Activated CD4-positive, CD25-positive, alpha-beta regulatory T cell treated with anti-CD3 and anti-CD28 coated beads, Interleukin-2, amount 50 U/mL, for 24 hours (primary cell): Measurements from ENCODE around the gene PFKFB4.
"Not testable (repeated sequence)": the region's sequence is repeated elsewhere in the genome, so short reads cannot be mapped to it uniquely, and the experiment has no call there.

ENCODE experiments used
- ATAC-seq, 2 donors: fragments of 150-1000 bp; cut with Tn5 transposase; one replicate each; pipeline ENCODE4 v1.10.0; 2021; ENCODE audit warnings: mild to moderate bottlenecking in 1 of 2, moderate library complexity in 1 of 2

PFKFB4 gene

DNA sequence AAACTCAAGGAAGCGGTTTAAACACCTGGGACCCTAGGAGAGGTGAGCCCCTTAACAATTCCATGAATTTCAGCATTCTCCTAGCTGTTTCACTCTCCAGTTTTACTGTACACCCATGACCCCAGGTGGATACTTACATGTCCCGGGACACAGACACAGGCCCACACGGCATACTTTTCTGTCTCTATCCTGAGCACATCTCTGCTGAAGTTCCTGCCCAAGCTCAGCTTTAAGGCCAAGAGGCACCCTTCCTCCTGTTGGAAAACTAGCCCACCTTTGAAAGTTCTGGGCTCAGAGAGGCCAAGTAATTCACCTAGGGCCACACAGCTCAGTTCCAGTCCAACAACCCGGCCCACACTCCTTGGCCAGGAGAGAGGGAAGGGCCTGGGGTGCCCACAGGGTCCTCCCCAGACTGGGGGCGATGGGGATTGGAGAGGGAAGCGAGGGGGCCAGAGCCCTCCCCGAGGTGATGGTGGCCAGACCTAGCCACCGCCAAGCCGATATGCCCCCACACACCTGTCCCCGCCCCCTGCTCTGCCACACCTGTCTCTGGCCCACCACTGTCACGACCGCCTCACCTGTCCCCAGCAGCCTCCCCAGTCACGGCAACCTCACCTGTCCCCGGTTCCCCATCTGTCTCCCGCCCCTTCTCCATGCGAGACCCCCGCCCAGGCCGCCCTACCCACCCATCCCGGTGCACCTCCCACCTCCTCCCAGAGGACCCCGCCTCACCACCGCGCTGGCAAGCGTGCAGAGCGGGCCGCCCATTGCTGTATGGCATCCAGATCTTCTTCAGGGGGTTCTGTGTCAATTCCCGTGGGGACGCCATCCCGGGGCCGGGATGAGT lies 431 bp downstream of the PFKFB4 start:
- no peak for ATAC-seq

GRCh38 chr3:48555231-48555948 lies 1.2 kb downstream of the PFKFB4 start:
- no peak for ATAC-seq

DNA sequence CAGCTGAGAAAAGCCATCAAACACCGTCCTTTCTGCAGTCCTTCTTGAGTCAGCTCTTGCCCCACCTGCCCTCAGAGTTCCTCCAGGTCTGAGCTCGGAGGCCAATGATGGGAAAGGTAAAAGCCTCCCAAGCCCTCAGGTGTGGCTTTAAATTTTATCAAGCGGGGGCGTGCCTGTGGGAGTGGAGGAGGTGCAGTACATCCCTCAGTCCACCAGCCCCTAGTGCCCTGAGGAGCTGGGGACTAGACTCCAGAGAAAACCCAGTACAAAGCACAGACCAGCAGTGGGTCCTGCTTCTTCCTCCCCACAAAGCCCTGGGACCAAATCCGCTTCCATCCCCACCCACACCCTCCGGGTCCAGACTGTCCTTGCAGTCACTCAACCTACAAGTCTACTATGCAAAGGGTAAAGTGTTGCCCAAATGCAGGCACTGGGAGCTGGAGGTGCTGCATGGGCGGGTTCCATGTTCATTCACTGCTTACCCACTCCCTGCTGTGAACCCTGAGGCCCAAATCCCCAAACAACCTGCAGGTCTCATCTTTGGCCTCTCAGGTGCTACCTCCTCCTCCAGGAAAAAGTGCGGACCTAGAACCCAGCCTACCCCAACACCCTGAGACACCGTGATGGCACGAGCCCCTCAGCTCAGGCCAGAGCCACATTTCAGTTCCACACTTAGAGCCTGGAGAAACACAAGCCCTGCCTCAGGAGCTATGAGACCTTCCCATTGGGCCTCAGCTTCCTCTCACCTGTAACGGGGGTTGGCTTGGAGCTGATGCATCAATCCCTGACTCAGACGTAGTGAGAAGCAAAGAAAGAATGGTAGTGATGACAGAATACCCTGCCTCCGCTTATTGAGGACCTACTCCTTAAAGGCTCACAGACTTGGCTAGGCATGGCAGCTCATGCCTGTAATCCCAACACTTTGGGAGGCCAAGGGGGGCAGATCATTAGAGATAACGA lies 2.4 kb downstream of the PFKFB4 start:
- no peak for ATAC-seq

DNA sequence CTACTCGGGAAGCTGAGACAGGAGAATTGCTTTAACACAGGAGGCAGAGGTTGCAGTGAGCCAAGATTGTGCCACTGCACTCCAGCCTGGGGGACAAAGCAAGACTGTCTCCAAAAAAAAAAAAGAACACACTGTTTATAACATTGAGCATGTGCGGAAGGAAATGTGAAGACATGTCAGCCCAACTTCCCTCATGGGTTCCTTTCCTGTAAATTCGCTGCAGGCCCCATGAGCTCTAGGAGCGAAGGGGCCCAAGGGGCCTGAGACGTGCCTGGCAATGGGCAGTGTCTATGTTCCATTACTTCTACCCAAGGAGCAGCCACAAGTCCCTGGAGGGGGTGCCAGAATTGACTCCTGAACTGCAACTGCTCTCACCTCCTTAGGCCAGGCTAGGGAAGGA lies 3.2 kb downstream of the PFKFB4 start:
- ATAC-seq = no peak

GRCh38 chr3:48552111-48552951 lies 4.3 kb downstream of the PFKFB4 start:
- no peak for ATAC-seq

GRCh38 chr3:48551651-48552050 lies 5.0 kb downstream of the PFKFB4 start:
- not testable (repeated sequence) for ATAC-seq

- peak; percentile 88 to 97 for ATAC-seq
Measured at GRCh38 chr3:48548729-48549705, 7.6 kb downstream of the PFKFB4 start.

DNA sequence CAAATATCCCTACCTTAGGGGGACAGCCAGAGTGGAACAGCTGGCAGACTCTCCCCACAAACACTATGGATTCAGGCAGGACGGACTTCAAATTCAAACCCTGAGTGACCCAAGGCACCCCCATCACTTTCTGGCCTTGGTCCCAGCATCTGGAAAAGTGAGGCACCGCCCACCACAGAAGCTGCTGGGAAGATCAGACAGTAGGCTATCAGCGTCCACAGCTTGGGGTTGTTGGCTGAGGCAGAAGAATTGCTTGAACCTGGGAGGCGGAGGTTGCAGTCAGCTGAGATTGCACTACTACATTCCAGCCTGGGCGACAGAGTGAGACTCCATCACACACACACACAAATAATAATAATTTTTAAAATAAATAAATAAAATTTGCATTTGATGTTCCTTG lies 8.5 kb downstream of the PFKFB4 start:
- ATAC-seq = no peak

DNA sequence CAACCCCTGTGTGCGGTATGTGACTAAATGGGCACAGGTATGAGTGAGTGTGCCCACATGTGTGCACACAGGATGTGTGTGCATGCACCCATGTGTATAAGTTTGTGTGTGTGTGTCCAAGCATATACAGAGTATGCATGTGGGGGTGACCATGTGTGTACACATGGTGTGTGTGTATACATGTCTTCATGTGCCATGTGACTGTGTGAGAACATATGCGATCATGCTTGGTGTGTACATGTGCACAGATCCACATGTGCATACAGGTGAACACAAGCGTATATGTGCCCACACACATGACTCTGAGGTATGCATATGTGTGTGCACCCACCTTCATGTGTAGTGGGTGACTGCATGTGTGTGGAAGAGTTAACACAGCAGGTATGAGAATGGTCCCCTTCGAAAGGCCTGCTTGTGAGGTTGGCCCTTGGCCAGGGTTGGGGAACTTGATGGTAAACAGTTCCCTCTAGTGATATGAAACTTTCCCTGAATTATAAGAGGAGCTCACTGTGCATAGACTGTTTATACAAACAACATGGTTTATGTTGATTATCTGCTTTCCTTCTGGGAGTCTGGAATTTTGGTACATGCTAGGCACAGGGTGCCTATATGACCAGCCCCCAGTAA lies 10.3 kb downstream of the PFKFB4 start:
- ATAC-seq = no peak

GRCh38 chr3:48544141-48544540 lies 12.5 kb downstream of the PFKFB4 start:
- no peak for ATAC-seq

DNA sequence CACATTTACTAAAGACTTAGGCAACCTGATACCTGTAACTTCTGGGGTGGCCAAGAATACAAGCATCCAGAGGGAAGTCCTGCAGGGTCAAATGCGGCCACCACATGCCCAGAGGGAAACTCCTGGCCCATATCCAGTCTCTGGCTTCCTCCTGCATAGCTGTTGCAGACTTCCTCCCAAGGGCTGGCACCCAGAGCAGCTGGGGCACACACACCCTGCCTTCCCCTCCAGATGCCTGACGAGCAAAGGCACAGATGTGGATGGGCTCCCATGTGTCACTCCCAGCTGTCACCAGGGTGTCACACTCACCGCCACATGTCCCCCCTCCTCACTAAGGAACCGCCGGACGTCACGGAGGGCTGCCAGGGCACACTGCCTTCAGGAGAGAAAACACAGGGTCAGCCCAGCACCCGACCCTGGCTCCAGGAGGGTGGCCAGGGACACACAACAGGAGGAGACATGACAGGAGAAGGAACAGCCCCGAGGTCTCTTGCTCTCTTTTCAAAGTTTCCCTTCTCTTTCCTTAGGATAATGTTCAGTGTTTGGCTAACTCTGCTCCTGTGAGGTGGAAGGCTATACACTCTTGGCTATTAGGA lies 13.2 kb downstream of the PFKFB4 start:
- no peak for ATAC-seq

DNA sequence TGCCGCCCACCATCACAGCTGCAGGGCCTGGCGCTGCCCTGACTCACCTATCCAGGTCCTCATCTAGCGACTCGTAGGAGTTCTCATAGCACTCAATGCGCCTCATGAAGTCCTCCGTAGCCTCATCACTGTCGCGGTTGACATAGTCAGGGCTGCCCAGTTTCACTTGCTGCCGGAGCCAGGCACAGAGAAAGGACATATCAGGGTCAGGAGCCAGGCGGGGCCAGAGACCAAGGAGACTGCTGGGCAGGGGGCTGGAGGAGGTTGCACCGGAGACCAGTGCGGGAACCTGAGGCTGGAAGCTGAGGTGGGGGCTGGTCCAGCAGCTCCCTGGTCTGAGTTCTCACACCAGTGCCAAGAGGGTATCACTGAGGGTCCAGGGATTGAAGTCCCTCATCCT lies 18.2 kb downstream of the PFKFB4 start:
- ATAC-seq = no peak

DNA sequence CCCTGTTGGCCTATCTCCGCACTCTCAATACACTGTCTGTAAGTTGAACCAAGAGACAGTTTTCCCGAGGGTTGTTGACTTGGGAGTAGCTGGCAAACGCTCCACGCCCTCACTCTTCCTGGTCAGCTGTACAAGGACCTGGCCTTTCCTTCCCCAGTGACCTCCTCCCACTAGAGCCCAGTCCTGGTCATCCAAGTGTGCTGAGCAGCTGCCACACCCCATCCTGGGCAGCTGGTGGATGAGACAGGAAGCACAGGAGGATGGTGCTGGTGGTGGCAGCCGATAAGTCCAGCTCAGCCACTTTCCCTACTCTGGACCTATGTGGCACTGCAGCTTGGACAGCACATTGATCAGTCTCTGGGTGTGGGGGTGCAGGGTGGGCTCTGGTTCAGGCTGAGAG lies 19.8 kb downstream of the PFKFB4 start:
- no peak for ATAC-seq

DNA sequence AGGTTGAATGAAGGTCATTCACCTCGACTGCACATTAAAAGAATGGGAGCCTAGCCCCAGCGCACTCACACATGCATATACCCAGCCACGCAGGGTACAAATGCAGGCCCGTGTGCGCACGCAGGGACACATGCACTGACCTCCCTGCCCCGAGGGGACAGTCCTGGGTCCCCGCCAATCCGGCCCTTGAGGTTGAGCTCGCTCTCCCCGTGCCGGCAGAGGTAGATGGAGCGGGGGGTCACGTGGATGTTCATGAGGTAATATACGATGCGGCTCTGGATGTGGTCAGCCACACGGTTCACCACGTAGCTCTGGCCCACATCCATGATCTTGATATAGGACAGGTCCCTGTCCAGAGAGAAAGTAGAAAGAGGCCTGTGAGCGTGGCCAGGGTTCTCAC lies 20.5 kb downstream of the PFKFB4 start:
- ATAC-seq = no peak

GRCh38 chr3:48535578-48535977 lies 21.0 kb downstream of the PFKFB4 start:
- ATAC-seq = no peak

DNA sequence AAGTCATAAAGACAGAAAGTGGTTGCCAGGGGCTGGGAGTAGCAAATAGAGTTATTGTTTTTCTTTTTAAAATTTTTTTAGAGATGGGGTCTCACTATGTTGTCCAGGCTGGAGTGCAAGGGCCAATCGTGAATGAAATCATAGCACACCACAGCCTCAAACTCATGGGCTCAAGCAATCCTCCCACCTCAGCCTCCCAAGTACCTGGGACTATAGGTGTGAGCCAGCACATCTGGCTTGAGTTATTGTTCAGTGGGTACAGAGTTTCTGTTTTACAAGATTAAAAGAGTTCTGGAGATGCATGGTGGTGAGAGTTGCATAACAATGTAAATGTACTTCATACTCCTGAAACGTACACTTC lies 23.6 kb downstream of the PFKFB4 start:
- no peak for ATAC-seq

DNA sequence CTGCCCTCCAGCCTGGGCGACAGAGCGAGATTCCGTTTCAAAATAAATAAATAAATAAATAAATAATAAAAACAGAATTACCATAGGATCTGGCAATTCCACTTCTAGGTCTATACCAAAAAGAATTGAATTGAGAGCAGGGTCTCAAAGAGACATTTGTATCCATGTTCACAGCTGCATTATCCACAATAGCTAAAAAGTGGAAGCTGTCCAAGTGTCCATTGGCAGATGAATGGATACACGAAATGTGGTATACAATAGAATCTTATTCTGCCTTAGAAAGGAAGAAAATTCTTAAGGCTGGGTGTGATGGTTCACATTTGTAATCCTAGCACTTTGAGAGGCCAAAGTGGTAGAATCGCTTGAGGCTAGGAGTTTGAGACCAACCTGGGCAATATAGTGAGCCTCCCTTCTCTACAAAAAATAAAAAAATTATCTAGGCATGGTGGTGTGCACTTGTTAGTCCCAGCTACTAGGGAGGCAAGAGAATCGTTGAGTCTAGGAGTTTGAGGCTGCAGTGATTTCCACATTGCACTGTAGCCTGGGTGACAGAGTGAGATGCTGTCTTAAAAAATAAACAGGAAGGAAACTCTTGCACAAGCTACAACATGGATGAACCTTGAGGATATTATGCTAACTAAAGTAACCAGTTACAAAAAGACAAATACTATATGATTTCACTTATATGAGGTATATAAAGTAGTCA lies 24.2 kb downstream of the PFKFB4 start:
- no peak for ATAC-seq

- ATAC-seq = not testable (repeated sequence)
Measured at GRCh38 chr3:48530701-48531100, 25.9 kb downstream of the PFKFB4 start.

- ATAC-seq = no peak
Measured at GRCh38 chr3:48528754-48529153, 27.8 kb downstream of the PFKFB4 start.
